Aorta (tissue), 5 donors: ENCODE results near the gene RIT2. TPM values are rescaled to one million over a fixed set of nuclear protein-coding genes. Genes with fewer than 3 reads are reported as not detected.

Experiments
- ATAC-seq: fragments of 200-7000 bp; cut with Tn5 transposase; one replicate; pipeline ENCODE4 v1.9.1; 2022; ENCODE audit warnings: moderate library complexity; ENCODE audit not compliant: low FRiP score
- DNase-seq, 2 donors: peaks; one replicate each; pipeline ENCODE4 v3.0.0-alpha.2; 2020
- H3K27ac ChIP-seq, 2 donors: one replicate each; pipeline ENCODE4 v1.5.1; 2013; ENCODE audit warnings: low read length in 2 of 2, mild to moderate bottlenecking in 2 of 2, moderate library complexity in 2 of 2, control low read depth in 1 of 2, inconsistent platforms in 1 of 2, low read depth in 1 of 2
- H3K27me3 ChIP-seq, 2 donors: one replicate each; pipeline ENCODE4 v1.6.1; 2013; ENCODE audit warnings: control low read depth in 1 of 2, low read length in 1 of 2, mild to moderate bottlenecking in 1 of 2, moderate library complexity in 1 of 2; ENCODE audit not compliant: insufficient read depth in 2 of 2, control insufficient read depth in 1 of 2
- H3K36me3 ChIP-seq, 2 donors: one replicate each; pipeline ENCODE4 v1.6.1; 2013; ENCODE audit warnings: control low read depth in 1 of 2, low read length in 1 of 2, mild to moderate bottlenecking in 1 of 2; ENCODE audit not compliant: insufficient read depth in 2 of 2, control insufficient read depth in 1 of 2
- H3K4me1 ChIP-seq, 2 donors: one replicate each; pipeline ENCODE4 v1.6.1; 2013; ENCODE audit warnings: low read length in 2 of 2, control low read depth in 1 of 2, mild to moderate bottlenecking in 1 of 2, moderate library complexity in 1 of 2; ENCODE audit not compliant: insufficient read depth in 2 of 2, control insufficient read depth in 1 of 2
- H3K4me3 ChIP-seq, 2 donors: one replicate each; pipeline ENCODE4 v1.5.1; 2013; ENCODE audit warnings: low read length in 2 of 2, control low read depth in 1 of 2, mild to moderate bottlenecking in 1 of 2
- H3K9me3 ChIP-seq: one replicate; pipeline ENCODE4 v1.6.1; 2013; ENCODE audit warnings: mild to moderate bottlenecking, low read length; ENCODE audit not compliant: control insufficient read depth
- WGBS, 2 donors: extraction: QIAGEN DNeasy Blood & Tissue Kit; methylation state at CpG; one replicate each; pipeline ENCODE4 v1.1.7; 2013; 5-methylcytosine and 5-hydroxymethylcytosine counted together
- intact Hi-C, 2 donors: fragments of 100-400 bp; cut with DNase I; formaldehyde crosslinking; loops; one replicate each; pipeline versions ENCODE4 v1.14.2 to v1.15.0; 2022
- long read RNA-seq, 2 donors: library from polyadenylated mRNA; unstranded; transcript quantifications; one replicate each; pipeline ENCODE4 v2.0.0, GENCODE V29; 2020 to 2021
- polyA plus RNA-seq, 2 donors: library from polyadenylated mRNA; stranded (reverse); fragments of 200-250 nt; gene quantifications; one replicate each; pipeline ENCODE4 v1.2.3, GENCODE V29; 2013
- total RNA-seq, 2 donors: library from RNA; stranded (reverse); fragmentation: NEBNext Ultra II Directional; extraction: Animal tissue kit (Norgen Biotek cat#: 25700); gene quantifications; one replicate each; pipeline ENCODE4 v1.2.1, GENCODE V29; 2021
- donor health status: healthy with polysubstance abuse.
- donor health status: Bipolar disorder and iron deficiency.
- donor health status: DM: no; HTN: no; CAD: no.
- donor health status: DM: no; HTN: no; CAD: no.
- donor health status: DM: yes; HTN: yes; CAD: no.

Gene RIT2
- not detected for total RNA-seq
- 1 to 10 TPM in 1 of 2 donors, not detected in 1; 2.9 TPM for polyA plus RNA-seq
- long read RNA-seq, donor 1: 0 reads
- long read RNA-seq, donor 2: 0 reads

DNA sequence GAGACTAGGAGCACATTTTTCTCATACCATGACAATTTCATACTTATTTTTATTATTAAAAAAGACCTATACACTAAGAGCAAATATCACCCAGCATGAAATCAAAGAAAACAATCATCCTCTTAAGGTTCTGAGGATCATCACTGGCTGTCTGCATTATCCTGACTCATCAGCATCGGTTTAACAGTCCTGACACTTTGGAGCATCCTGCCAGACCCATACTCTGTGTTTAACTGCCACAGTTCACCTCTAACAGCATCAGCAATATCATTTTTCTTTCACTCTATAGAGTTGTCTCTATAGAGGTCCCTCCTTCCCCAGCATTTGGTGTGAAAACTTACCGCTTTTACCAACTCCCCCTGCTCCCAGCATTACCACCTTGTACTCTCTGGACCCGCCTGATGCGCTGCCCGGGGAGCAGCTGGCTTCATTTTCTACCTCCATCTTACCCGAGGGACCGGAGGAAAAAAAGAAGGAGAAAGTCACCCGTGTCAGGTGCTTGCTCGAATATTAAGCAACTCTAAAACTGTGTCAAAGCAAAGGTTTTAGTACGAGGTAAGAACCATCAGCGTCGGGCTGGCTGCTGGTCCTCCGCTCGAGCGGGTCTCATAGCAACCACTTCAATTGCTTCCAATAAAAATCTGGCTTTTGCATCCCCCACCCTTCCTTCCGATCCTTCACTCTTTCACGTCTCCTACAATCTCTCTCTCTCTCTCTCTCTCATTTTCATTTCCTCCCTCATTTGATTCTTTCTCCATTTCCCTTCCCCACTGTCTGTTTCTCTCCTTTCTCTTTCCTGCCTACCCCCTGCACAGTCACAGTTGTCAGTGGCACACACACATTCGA, at the start of gene RIT2:
RIT2 (minus strand) TSS at position 610 of the 846 bp plus-strand sequence.
- no peaks in the 10 kb centered on the region for H3K4me1 ChIP-seq
- H3K9me3 ChIP-seq: no peaks in the 10 kb centered on the region
- no peak within 1 kb of the TSS for H3K27ac ChIP-seq
- no peak for ATAC-seq
- intact Hi-C loops: no loop called here
- no peak within 1 kb of the TSS for H3K4me3 ChIP-seq
- H3K27me3 ChIP-seq: no peaks in the 10 kb centered on the region
- no peaks in the 10 kb centered on the region for H3K36me3 ChIP-seq
- WGBS, 2 donors: 59 to 67% methylated on average over 18 of the region's 18 CpGs
- no peak for DNase-seq

DNA sequence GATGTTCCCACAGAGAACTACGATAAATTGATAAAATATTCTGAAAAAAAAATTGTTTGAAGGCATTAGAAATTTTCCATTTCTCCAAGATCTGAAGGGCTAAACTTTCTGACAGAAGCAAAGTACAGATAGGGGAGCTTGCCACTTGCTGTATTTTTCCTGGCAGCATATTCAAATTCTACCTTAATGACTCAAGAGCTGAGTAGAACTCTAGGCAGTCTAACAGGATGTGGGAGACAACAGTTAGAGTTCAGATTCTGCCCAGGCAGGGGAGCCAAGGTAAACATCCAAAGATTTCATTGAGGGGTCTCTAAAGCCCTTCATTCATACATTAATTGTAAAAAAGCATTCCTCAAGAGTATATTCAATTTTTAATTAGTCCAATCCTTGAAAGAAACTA, 46.0 kb upstream of the RIT2 start:
- no peak for ATAC-seq
- Histone ChIP-seq H3K27ac (no peak overlapping the region), H3K4me1 (no peaks in the 10 kb centered on the region), H3K9me3 (no peaks in the 10 kb centered on the region), H3K36me3 (no peaks in the 10 kb centered on the region), H3K4me3 (no peak overlapping the region), H3K27me3 (no peaks in the 10 kb centered on the region)
- no peak for DNase-seq
- intact Hi-C loops: no loop called here
- 2 to 11% methylated on average over 1 of the region's 1 CpG for WGBS, 2 donors

DNA sequence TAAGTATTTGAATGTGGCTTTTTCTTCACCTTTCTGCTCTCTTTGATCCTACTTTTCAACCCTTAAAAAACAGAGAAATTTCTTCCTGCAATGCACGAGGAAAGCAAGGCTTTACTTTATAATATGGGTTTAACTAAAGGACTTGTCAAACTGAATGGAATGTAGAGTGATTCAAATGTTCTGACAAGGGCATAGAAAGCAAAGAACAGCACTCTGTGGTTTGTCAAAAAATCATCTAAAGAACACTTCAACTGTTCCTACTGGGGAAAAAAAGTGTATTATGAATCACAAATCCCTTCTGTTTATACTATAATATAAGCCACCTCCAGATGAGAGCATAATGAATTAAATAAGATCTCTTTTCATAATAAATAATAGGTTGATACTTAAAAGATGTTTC, 45.0 kb upstream of the RIT2 start:
- Histone ChIP-seq H3K9me3 (no peaks in the 10 kb centered on the region), H3K36me3 (no peaks in the 10 kb centered on the region), H3K27me3 (no peaks in the 10 kb centered on the region), H3K4me1 (no peaks in the 10 kb centered on the region), H3K27ac (no peak overlapping the region), H3K4me3 (no peak overlapping the region)
- 11 to 12% methylated on average over 1 of the region's 1 CpG for WGBS, 2 donors
- no peak for ATAC-seq
- no peak for DNase-seq
- intact Hi-C loops: no loop called here

DNA sequence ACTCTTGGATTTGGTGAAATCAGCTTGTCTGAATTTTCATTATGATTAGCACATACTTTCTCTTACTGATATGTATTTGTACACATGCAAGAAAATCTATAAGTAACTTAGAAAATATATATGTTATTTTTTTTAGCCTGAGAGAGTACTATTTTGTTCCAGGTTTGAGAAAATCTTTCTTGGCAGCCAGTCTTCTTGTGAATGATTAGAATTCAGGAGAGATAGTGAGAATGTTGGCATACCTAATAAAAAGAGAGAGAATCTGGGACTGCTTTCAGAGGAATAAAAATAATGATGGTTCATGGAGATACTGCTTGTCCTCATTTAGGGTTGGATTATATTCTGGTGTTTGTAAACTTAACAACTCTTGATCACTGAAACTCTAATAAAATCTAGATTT, 44.4 kb upstream of the RIT2 start:
- Histone ChIP-seq H3K4me1 (no peaks in the 10 kb centered on the region), H3K9me3 (no peaks in the 10 kb centered on the region), H3K36me3 (no peaks in the 10 kb centered on the region), H3K27me3 (no peaks in the 10 kb centered on the region), H3K4me3 (no peak overlapping the region), H3K27ac (no peak overlapping the region)
- intact Hi-C loops: no loop called here
- DNase-seq (no peak), ATAC-seq (no peak)

DNA sequence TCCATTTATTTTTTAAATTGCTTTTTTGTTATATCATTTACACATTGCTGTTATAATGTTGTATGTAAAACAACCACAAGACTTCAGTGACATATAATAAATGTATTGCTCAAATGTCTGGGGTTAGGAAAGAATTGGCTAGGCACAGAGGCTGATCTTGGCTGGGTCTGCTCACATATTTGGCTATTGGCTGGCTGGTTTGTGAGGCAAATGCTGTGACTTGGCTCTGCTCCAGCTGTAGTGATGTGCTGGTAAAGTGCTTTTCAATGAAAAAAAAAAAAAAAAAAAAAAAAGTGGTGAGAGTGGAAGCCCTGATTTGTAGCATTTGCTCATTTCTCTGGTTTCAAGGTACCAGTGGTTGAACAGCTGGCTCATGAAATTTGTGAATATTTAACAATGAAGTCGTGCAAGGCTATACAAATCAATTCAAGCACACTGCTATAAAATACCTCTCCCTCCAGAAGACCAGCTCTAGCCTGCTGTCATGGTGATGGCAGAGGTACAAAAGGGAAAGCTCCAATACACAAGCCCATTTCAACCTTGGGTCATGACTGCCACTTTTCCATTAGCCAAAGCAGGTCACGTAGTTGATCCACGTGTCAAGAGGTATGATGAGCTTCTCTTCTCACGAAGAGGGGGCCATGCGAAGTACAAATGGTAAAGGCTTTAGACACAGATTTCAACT, 43.7 kb upstream of the RIT2 start:
- DNase-seq (no peak), ATAC-seq (no peak)
- H3K36me3 ChIP-seq: no peaks in the 10 kb centered on the region
- H3K4me3 ChIP-seq: no peak overlapping the region
- H3K27me3 ChIP-seq: no peaks in the 10 kb centered on the region
- WGBS, 2 donors: 84 to 87% methylated on average over 5 of the region's 5 CpGs
- no peaks in the 10 kb centered on the region for H3K4me1 ChIP-seq
- intact Hi-C loops: no loop called here
- no peaks in the 10 kb centered on the region for H3K9me3 ChIP-seq
- no peak overlapping the region for H3K27ac ChIP-seq

DNA sequence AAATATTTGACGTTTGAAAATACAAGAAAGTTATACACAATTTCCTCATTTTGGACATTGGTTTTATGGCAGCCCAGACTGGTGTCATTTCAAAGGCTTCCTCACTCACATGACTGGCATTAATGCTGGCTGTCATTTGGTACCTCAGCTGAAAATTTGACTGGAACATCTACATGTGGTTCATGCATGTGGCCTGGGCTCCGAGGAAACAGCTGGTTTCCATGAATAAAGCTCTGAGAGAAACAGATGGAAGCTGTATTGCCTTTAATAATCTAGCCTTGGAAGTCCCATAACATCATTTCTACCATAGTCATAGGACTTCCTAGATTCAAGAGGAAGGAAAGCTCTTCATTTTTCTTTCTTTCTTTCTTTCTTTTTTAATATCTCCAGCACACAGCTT, 42.9 kb upstream of the RIT2 start:
- 42 to 55% methylated on average over 2 of the region's 2 CpGs for WGBS, 2 donors
- Histone ChIP-seq H3K4me1 (no peaks in the 10 kb centered on the region), H3K9me3 (no peaks in the 10 kb centered on the region), H3K27me3 (no peaks in the 10 kb centered on the region), H3K36me3 (no peaks in the 10 kb centered on the region), H3K4me3 (no peak overlapping the region), H3K27ac (no peak overlapping the region)
- intact Hi-C loops: no loop called here
- DNase-seq (no peak), ATAC-seq (no peak)

DNA sequence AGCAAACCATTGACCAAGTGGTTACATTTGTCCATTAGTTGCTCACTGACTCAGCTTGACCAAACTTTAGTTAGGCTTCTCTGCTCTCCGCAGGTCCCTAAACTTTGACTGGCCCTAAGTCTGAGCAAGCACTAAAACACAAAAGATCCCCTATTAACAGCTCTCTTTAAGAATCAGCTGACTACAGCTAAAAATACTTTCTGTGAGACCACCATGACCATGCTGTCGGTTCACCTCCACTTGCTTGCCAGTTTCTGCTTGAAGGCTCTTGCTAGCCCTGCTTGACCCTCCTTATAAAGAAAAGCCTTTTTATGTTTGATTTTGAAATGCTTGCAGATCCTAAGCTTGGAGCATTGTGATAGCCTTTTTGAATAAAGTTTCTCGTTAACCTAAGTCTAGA, 40.4 kb upstream of the RIT2 start:
- ATAC-seq (no peak), DNase-seq (no peak)
- Histone ChIP-seq H3K9me3 (no peaks in the 10 kb centered on the region), H3K4me3 (no peak overlapping the region), H3K27me3 (no peaks in the 10 kb centered on the region), H3K4me1 (no peaks in the 10 kb centered on the region), H3K36me3 (no peaks in the 10 kb centered on the region), H3K27ac (no peak overlapping the region)
- intact Hi-C loops: no loop called here
- 35 to 40% methylated on average over 3 of the region's 3 CpGs for WGBS, 2 donors

DNA sequence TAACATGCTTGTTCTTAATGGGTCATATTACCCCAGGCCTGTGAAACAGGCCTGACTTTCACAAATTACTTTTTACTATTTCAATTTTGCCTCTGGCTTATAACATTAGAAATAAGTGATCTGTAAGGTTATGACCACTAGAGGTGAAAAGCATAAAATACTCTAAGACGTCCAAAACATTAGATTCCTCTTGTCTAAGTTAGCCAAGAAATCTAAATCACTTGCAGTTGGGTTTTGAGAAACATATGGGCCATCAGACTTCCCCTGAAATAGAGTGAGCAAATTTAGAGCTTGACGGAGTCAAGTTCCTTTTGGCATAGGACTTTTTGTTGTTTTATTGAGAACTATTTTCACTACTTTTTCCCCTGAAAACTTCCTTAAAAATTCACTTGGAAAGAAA, 32.7 kb upstream of the RIT2 start:
- WGBS, 2 donors: 15 to 22% methylated on average over 2 of the region's 2 CpGs
- no peaks in the 10 kb centered on the region for H3K27me3 ChIP-seq
- DNase-seq: no peak
- no peaks in the 10 kb centered on the region for H3K36me3 ChIP-seq
- no peak for ATAC-seq
- H3K27ac ChIP-seq: no peak overlapping the region
- intact Hi-C loops: no loop called here
- H3K9me3 ChIP-seq: no peaks in the 10 kb centered on the region
- H3K4me3 ChIP-seq: no peak overlapping the region
- H3K4me1 ChIP-seq: no peaks in the 10 kb centered on the region

DNA sequence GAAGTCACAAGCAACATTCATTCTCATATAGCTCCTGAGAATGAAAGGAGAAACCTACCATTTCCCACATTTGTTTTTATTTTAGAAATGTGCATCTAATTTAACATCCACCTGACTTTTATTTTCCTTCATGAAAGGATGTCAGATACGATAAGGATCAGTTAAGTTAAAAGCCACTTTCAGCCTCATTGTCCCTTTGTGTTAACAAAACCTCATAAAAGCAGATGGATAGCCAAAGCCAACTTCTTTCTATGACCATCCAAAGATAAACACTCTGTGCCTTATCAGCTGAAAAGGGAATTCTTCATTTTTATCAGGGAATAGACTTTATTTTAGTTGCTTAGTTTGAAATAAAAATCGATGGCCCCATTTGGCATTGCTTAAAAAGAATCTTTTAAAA, 25.7 kb upstream of the RIT2 start:
- ATAC-seq (no peak), DNase-seq (no peak)
- H3K4me1 ChIP-seq: no peaks in the 10 kb centered on the region
- H3K27ac ChIP-seq: no peak overlapping the region
- no peaks in the 10 kb centered on the region for H3K27me3 ChIP-seq
- no peaks in the 10 kb centered on the region for H3K9me3 ChIP-seq
- WGBS, 2 donors: 4 to 17% methylated on average over 2 of the region's 2 CpGs
- intact Hi-C loops: no loop called here
- no peak overlapping the region for H3K4me3 ChIP-seq
- H3K36me3 ChIP-seq: no peaks in the 10 kb centered on the region
